Hematopoietic multipotent progenitor cell treated with erythropoietin and hydrocortisone succinate and interleukin-3 and kit ligand, for 6 days (in vitro differentiated cells): ENCODE measurements around the gene RBM28.
"Not testable (repeated sequence)": the region's sequence is repeated elsewhere in the genome, so short reads cannot be mapped to it uniquely, and the experiment has no call there.

Source experiments
- DNase-seq: peaks from one replicate; pipeline ENCODE4 v3.0.0-alpha.2; 2015

Gene RBM28

GRCh38 chr7:128347647-128348097 lies 4.0 kb upstream of the RBM28 start:
- peak; percentile 77 for DNase-seq

DNA sequence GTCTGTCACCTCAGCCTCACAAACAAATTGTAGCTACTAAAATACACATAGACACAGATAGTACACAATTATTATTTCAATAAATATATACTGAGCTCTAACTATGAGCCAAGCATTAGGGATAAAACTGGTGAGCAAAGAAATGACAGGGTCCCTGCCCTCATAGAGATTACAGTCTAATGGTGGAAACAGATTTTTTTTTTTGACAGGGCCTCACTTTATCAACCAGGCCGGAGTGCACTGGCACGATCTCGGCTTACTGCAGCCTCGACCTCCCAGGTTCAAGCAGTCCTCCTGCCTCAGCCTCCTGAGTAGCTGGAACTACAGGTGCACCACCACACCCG lies 695 bp upstream of the RBM28 start:
- no peak for DNase-seq

DNA sequence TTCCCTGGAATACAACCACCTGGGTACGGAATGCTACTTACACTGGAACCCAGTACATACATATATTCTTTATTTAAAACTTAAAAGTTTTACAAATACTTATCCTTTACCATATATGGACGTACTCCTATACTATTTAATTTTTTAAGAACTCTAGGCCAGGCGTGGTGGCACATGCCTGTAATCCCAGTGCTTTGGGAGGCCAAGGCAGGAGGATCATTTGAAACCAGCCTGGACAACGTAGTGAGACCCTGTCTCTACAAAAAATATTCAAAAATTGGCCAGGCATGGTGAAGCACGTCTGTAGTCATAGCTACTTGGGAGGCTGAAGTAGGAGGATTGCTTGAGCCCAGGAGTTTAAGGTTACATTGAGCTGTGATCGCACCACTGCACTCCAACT lies 2.0 kb downstream of the RBM28 start:
- no peak for DNase-seq

- DNase-seq, result no peak
Observed at GRCh38 chr7:128335730-128336129, 8.0 kb downstream of the RBM28 start.

GRCh38 chr7:128324368-128324680 lies 19.4 kb downstream of the RBM28 start:
- DNase-seq, result no peak

- DNase-seq, result no peak
Observed at GRCh38 chr7:128323459-128324367, 20.0 kb downstream of the RBM28 start.

- no peak for DNase-seq
Observed at GRCh38 chr7:128323040-128323439, 20.7 kb downstream of the RBM28 start.

GRCh38 chr7:128322040-128322643 lies 21.6 kb downstream of the RBM28 start:
- peak; percentile 80 for DNase-seq

DNA sequence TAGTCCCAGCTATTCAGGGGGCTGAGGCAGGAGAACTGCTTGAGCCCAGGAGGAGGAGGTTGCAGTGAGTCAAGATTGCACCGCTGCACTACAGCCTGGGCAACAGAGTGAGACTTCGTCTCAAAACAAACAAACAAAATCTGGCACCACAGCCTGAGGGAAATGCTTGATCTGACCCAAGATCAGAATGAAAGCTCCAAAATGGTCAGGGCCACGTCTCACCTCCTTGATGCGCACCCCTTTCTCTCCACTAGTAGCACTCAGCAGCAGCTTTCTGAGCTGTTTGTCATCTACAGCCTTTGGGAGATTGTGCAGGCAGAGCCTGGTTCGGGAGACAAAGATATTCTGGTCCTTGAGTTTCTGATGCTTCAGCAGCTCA lies 22.7 kb downstream of the RBM28 start:
- DNase-seq, result no peak

- peak; percentile 18 for DNase-seq
Observed at GRCh38 chr7:128318691-128319090, 25.0 kb downstream of the RBM28 start.

GRCh38 chr7:128311013-128311412 lies 32.7 kb downstream of the RBM28 start:
- no peak for DNase-seq

GRCh38 chr7:128310499-128310898 lies 33.2 kb downstream of the RBM28 start:
- DNase-seq, result no peak

DNA sequence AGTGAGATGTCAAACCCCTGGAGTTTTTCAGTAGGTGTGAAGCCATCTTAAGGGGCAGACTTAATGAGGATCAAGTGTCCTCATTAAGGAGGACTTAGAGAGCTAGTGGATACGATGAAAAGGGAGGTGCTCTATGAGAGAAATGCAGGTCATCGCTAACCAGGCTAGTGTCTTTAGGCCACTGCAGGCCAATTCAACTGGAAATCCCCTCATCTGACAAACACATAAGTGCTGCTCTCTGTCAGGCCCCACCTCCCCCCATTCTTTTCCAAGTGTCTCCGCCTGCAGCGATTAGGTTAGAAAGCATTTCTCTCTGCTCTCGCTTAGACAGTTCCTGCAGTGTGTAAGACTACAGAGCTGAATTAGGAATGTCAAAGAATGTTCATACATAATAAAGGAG lies 33.7 kb downstream of the RBM28 start:
- no peak for DNase-seq

DNA sequence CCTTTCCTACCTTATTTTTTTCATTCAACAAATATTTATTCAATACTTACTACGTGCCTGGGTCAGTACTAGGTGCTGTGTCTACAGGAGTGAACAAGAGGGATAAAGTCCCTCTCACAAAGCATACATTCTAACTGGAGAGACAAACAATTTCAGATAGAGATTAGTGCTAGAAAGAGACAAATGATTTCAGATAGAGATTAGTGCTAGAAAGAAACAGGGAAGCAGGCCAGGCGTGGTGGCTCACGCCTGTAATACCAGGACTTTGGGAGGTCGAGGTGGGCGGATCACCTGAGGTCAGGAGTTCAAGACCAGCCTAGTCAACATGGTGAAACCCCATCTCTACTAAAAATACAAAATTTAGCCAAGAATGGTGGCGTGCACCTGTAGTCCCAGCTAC lies 34.6 kb downstream of the RBM28 start:
- no peak for DNase-seq

DNA sequence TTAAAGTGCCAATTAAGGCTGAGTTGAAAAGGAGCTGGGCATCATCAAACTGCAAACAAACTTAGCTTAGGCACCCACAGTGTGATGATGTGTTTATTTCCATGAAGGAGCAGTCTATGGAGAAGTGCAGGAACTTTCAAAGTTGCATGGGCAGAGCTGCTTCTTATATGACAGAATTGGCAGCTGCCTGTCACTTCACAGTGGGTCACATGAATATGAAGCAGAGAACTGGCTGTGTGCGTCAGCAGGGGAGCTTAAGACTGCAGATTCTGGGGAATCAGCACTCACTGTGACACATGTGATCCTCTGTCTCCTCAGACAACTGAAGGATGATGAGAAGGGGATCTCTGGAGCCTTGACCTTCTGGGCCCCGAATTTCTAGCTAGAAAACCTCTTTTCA lies 36.6 kb downstream of the RBM28 start:
- no peak for DNase-seq

DNA sequence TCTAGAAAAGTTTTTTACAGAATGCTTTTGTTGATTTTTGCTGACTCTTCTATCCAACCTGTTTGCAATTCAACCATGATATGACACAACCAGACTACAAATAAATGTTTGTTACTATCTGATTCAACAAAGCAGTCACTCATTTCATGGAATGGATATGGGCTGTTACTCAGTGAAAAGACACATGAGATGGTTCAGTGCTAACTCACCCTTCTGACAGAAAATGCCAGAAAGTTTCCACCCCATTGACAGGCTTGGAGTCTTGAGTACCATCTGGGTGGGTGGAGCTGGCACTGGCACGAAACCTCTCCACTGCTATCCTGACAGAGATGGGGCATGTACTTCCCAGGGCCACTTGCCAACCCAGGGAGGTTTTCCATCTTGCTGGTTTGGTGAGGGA lies 39.5 kb downstream of the RBM28 start:
- DNase-seq, result no peak

DNA sequence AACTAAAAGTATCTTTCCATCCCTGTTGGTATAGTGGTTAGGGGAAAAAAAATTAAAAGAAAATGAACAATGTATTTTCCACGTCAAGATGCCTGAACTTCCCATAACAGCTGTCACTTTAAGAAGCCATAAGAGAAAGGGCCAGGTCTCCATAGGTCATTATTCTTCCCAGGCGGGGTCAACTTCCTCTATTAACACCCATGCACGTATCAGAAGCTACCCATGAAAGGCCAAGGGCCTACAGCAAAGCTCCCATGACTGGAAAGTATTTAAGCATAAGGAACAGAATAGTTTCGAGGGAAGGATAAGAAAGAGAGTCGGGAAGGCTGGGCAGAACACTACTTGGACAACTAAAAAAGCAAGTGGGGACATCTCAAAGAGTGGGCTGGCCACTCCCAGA lies 40.1 kb downstream of the RBM28 start:
- DNase-seq, result no peak

DNA sequence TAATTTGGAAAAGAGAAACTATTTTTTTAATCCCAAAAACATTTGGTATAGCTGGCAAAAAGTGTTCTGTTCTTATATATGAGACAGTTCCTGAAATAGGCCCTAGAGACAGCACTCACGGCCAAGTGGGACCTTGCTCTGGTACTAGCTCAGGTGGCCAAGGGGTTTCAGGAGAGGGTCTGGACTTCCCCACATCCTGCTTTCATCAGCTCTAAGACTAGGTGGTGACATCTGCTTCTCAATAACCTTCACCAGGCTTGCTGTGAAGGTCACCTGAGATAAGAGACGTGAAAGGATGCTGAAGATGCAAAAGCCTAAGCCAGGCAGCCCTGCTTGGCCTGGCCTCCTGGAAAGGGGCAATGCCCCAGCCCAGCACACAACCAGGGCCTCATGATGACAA lies 40.6 kb downstream of the RBM28 start:
- DNase-seq, result no peak

- no peak for DNase-seq
Observed at GRCh38 chr7:128302139-128302538, 41.6 kb downstream of the RBM28 start.

GRCh38 chr7:128299109-128299607 lies 44.5 kb downstream of the RBM28 start:
- DNase-seq, result no peak

- not testable (repeated sequence) for DNase-seq
Observed at GRCh38 chr7:128298004-128298403, 45.7 kb downstream of the RBM28 start.

DNA sequence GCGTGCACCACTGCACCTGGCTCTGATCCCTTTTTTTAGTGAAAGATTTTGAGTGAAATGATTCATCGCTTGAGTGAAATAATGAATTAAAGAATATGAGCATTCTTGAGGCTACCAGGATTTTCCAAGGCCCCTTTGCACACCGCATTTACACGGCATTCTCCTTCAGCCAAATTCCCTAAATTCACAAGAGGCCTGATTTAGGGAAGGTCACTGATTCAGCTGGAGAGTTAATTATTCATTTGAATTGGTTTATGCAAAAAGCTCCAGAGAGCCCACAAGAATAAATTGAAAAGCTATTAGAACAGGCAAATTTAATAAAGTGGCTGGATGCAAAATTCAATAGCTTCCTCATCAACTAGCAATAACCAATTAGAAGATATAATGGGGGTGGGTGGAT lies 56.2 kb downstream of the RBM28 start:
- no peak for DNase-seq

- no peak for DNase-seq
Observed at GRCh38 chr7:128284102-128284501, 59.6 kb downstream of the RBM28 start.

DNA sequence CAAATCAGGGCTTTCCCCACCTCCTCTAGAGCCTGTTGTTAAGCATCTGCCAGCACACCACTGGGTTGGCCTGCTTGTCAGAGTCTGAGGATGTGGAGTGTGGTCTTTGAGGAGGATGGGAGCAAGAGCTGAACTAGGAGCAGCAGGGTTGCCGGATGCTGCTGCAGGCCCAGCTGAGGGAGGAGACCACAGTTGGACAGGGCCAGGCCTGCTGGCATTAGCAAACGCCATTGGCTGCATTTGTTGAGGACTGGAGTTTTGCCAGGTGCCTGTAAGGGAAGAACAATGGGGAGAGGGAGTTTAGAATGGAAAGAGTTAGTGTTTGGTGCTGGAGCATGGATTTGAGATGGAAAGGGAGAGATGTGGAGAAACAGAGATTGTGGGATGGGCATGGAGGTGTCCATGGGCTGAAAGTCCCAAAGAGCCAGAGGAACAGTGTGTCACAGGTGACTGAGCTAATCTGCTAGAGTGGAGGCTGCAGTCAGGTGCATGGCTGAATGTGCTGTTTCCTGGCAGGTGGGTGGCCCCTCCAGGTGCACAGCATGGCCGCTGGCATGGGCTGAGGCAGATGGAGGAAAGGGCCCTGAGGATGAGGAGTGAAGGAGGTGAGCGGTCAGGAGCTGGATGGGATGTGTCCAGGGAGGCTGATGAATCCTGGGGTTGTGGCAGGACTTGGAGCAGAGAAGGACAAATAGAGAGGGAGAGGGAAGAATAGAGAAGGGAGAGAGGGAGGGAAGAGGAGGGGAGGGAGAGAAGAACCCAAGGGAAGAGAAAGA lies 61.9 kb downstream of the RBM28 start:
- no peak for DNase-seq
